ENCODE data around the gene GLRX. TPM values are rescaled to one million over a fixed set of nuclear protein-coding genes. Genes with fewer than 3 reads are reported as not detected.
"Not testable (repeated sequence)": the region's sequence is repeated elsewhere in the genome, so short reads cannot be mapped to it uniquely, and the experiment has no call there.

Gene GLRX
- total and polyA plus RNA-seq, 2 experiments from 2014 or later: 15.7 to 51.1 TPM

- peak; percentile 61 to 62 for DNase-seq (ENCODE audit: low read depth in 1 of 2, low spot score in 1 of 2)
- TF ChIP-seq, protein P1, sequence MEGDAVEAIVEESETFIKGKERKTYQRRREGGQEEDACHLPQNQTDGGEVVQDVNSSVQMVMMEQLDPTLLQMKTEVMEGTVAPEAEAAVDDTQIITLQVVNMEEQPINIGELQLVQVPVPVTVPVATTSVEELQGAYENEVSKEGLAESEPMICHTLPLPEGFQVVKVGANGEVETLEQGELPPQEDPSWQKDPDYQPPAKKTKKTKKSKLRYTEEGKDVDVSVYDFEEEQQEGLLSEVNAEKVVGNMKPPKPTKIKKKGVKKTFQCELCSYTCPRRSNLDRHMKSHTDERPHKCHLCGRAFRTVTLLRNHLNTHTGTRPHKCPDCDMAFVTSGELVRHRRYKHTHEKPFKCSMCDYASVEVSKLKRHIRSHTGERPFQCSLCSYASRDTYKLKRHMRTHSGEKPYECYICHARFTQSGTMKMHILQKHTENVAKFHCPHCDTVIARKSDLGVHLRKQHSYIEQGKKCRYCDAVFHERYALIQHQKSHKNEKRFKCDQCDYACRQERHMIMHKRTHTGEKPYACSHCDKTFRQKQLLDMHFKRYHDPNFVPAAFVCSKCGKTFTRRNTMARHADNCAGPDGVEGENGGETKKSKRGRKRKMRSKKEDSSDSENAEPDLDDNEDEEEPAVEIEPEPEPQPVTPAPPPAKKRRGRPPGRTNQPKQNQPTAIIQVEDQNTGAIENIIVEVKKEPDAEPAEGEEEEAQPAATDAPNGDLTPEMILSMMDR (IDR thresholded peaks at IDR 0.05; ENCODE audit: low read depth, low read length): no peak
- Histone ChIP-seq H3K36me3 (peaks cover 4% of the 10 kb centered on the region), H3K4me1 (ENCODE audit: low read depth) (peaks cover 53% of the 10 kb centered on the region), H3K9me3 (ENCODE audit: low read depth) (no peaks in the 10 kb centered on the region), H3K27me3 (no peaks in the 10 kb centered on the region), H3K27ac (peak overlapping the region; percentile 80), H3K4me3 (no peak overlapping the region)
Measured at GRCh38 chr5:95812074-95812471, 10.5 kb downstream of the GLRX start.

- peak overlapping the region; percentile 80 for H3K27ac ChIP-seq
- DNase-seq (ENCODE audit: low read depth in 1 of 2, low spot score in 1 of 2); H3K36me3 ChIP-seq: not testable (repeated sequence)
Measured at GRCh38 chr5:95811461-95812073, 11.0 kb downstream of the GLRX start.

DNA sequence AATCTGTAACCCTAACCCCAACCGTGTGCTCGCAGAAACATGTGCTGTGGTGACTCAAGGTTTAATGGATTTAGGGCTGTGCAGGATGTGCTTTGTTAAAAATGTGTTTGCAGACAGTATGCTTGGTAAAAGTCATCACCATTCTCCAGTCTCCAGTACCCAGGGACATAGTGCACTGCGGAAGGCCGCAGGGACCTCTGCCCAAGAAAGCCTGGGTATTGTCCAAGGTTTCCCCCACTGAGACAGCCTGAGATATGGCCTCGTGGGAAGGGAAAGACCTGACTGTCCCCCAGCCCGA, 11.5 kb downstream of the GLRX start:
- H3K4me3 ChIP-seq; H3K27me3 ChIP-seq; H3K36me3 ChIP-seq; H3K9me3 ChIP-seq (ENCODE audit: low read depth); DNase-seq (ENCODE audit: low read depth in 1 of 2, low spot score in 1 of 2): not testable (repeated sequence)
- Histone ChIP-seq H3K4me1 (ENCODE audit: low read depth) (peaks cover 53% of the 10 kb centered on the region), H3K27ac (peak overlapping the region; percentile 80)

More at GRCh38 chr5:95811461-95812073, 11.0 kb downstream of the GLRX start:
- not testable (repeated sequence) for H3K27me3 ChIP-seq; H3K4me3 ChIP-seq; H3K9me3 ChIP-seq (ENCODE audit: low read depth)
- H3K4me1 ChIP-seq (ENCODE audit: low read depth): peaks cover 53% of the 10 kb centered on the region

GRCh38 chr5:95810305-95811125, 12.0 kb downstream of the GLRX start:
- DNase-seq (ENCODE audit: low read depth in 1 of 2, low spot score in 1 of 2): no peak
- H3K9me3 ChIP-seq (ENCODE audit: low read depth): no peaks in the 10 kb centered on the region
- H3K27ac ChIP-seq: peak overlapping the region; percentile 80
- no peak overlapping the region for H3K4me3 ChIP-seq
- H3K4me1 ChIP-seq (ENCODE audit: low read depth): peaks cover 53% of the 10 kb centered on the region
- TF ChIP-seq, protein P1 (IDR thresholded peaks at IDR 0.05; ENCODE audit: low read depth, low read length): no peak
- H3K36me3 ChIP-seq: no peaks in the 10 kb centered on the region
- no peaks in the 10 kb centered on the region for H3K27me3 ChIP-seq

GRCh38 chr5:95809414-95809960, 13.0 kb downstream of the GLRX start:
- peak overlapping the region; percentile 72 for H3K27ac ChIP-seq
- H3K9me3 ChIP-seq (ENCODE audit: low read depth): no peaks in the 10 kb centered on the region
- TF ChIP-seq, protein P1 (IDR thresholded peaks at IDR 0.05; ENCODE audit: low read depth, low read length): no peak
- H3K36me3 ChIP-seq: no peaks in the 10 kb centered on the region
- peak in 1 of 2 donors; percentile 79 for DNase-seq (ENCODE audit: low read depth in 1 of 2, low spot score in 1 of 2)
- H3K4me1 ChIP-seq (ENCODE audit: low read depth): peaks cover 53% of the 10 kb centered on the region
- H3K27me3 ChIP-seq: no peaks in the 10 kb centered on the region
- no peak overlapping the region for H3K4me3 ChIP-seq

GRCh38 chr5:95808686-95809413, 13.7 kb downstream of the GLRX start:
- Histone ChIP-seq H3K27me3 (no peaks in the 10 kb centered on the region), H3K27ac (peak overlapping the region; percentile 72), H3K4me3 (no peak overlapping the region), H3K4me1 (ENCODE audit: low read depth) (peaks cover 53% of the 10 kb centered on the region), H3K9me3 (ENCODE audit: low read depth) (no peaks in the 10 kb centered on the region), H3K36me3 (no peaks in the 10 kb centered on the region)
- peak; percentile 43 to 91 for DNase-seq (ENCODE audit: low read depth in 1 of 2, low spot score in 1 of 2)
- TF ChIP-seq, protein P1 (IDR thresholded peaks at IDR 0.05; ENCODE audit: low read depth, low read length): no peak

Data from cardiac muscle cell (in vitro differentiated cells and primary cell).